Panc1 (cell line): ENCODE data around the gene SMIM5. TPM values are rescaled to one million over a fixed set of nuclear protein-coding genes. Genes with fewer than 3 reads are reported as not detected.

Experiments
- ATAC-seq: fragments of 200-7000 bp; cut with Tn5 transposase; 2 replicates; pipeline ENCODE4 v1.9.1; 2020; ENCODE audit warnings: mild to moderate bottlenecking, moderate library complexity
- BruUV-seq: library from RNA; stranded (reverse); fragments of 400-500 nt; replicated peaks from 2 replicates; lab custom pipeline; 2021; lab: Mats Ljungman, UMichigan
- CTCF ChIA-PET: fragments of 300-600 bp; sonication (Branson Sonifier 250); formaldehyde crosslinking; loops from one replicate; lab custom pipeline; 2022; ENCODE audit warnings: antibody characterized with exemption; lab: Charles Lee
- POLR2A ChIA-PET: fragments of 300-600 bp; sonication (Branson Sonifier 250); formaldehyde crosslinking; loops from one replicate; lab custom pipeline; 2022; ENCODE audit warnings: antibody characterized with exemption; lab: Charles Lee
- DNase-seq: peaks from one replicate; pipeline ENCODE4 v3.0.0-alpha.2; 2010; ENCODE audit warnings: low read depth, low spot score
- H3K27ac ChIP-seq: 2 replicates; pipeline ENCODE4 v1.5.1; 2011; ENCODE audit warnings: mild to moderate bottlenecking, low read length, inconsistent platforms
- H3K27me3 ChIP-seq: fragments of 200-500 bp; sonication (Bioruptor generic); 2 replicates; pipeline ENCODE4 v1.6.0; 2014; ENCODE audit warnings: low read length, inconsistent platforms; ENCODE audit not compliant: control insufficient read depth, insufficient read depth
- H3K36me3 ChIP-seq: fragments of 200-500 bp; sonication (Bioruptor generic); 2 replicates; pipeline ENCODE4 v1.5.1; 2014; ENCODE audit warnings: inconsistent platforms, mild to moderate bottlenecking, low read length, moderate library complexity; ENCODE audit not compliant: control insufficient read depth, insufficient read depth
- H3K4me1 ChIP-seq: 2 replicates; pipeline ENCODE4 v1.5.1; 2011; ENCODE audit warnings: inconsistent platforms, mild to moderate bottlenecking, low read length, moderate library complexity; ENCODE audit not compliant: control insufficient read depth, insufficient read depth
- H3K4me3 ChIP-seq, 2 experiments: 2 replicates each; pipeline ENCODE4 v1.5.1; 2011 to 2012; ENCODE audit warnings: low read depth in 2 of 2, low read length in 2 of 2, mild to moderate bottlenecking in 2 of 2, inconsistent platforms in 1 of 2, moderate library complexity in 1 of 2
- H3K9me3 ChIP-seq: fragments of 200-500 bp; sonication (Bioruptor generic); 2 replicates; pipeline ENCODE4 v1.5.1; 2014; ENCODE audit warnings: low read depth, mild to moderate bottlenecking, inconsistent platforms, low read length, moderate library complexity; ENCODE audit not compliant: control insufficient read depth, insufficient read depth
- POLR2AphosphoS5 ChIP-seq: IDR thresholded peaks from 2 replicates; pipeline ENCODE4 v1.6.1; 2012; ENCODE audit warnings: mild to moderate bottlenecking, low read depth, low read length, moderate library complexity
- SIN3A ChIP-seq: IDR thresholded peaks from 2 replicates; pipeline ENCODE4 v1.6.1; 2012; ENCODE audit warnings: low read depth, mild to moderate bottlenecking, low read length, moderate library complexity, borderline replicate concordance; ENCODE audit not compliant: insufficient read depth
- TCF7L2 ChIP-seq: IDR thresholded peaks from 2 replicates; pipeline ENCODE4 v1.6.1; 2011; ENCODE audit warnings: mild to moderate bottlenecking, low read depth, low read length, inconsistent platforms
- in situ Hi-C: cut with HindIII; loops from 2 replicates; pipeline ENCODE4 v1.10.0; 2016; ENCODE audit warnings: low sequenced_read_pairs, low pct_unique_long_range_greater_than_20kb
- intact Hi-C: fragments of 100-400 bp; cut with micrococcal nuclease; formaldehyde crosslinking; loops from one replicate; pipeline ENCODE4 v1.10.0; 2022; ENCODE audit not compliant: unreplicated experiment
- total RNA-seq: library from RNA; stranded (reverse); gene quantifications from one replicate; pipeline ENCODE4 v1.2.1, GENCODE V29; 2021; ENCODE audit not compliant: unreplicated experiment
- TF ChIP-seq, protein P1 (sequence below): fragments of 450-650 bp; IDR thresholded peaks from 2 replicates; pipeline ENCODE4 v1.5.1; 2017; ENCODE audit warnings: mild to moderate bottlenecking
- TF ChIP-seq, protein P2 (sequence below), 2 experiments: IDR thresholded peaks; 2 replicates each; pipeline ENCODE4 v1.6.1; 2011 to 2012; ENCODE audit warnings: low read depth in 2 of 2, control low read depth in 1 of 2, low read length in 1 of 2, mild to moderate bottlenecking in 1 of 2, moderate library complexity in 1 of 2; ENCODE audit not compliant: insufficient read depth in 1 of 2

Gene SMIM5
- total RNA-seq, 1 experiment from 2014 or later: 0.10 TPM

- no peak overlapping the region for H3K27ac ChIP-seq
- no peaks in the 10 kb centered on the region for H3K27me3 ChIP-seq
- ChIA-PET CTCF (interaction anchor here (0.6 to 0.7 kb wide), 2 partner anchors 33 to 286 kb away, joined by 5 to 11 read pairs; no protein-coding TSS in a partner anchor), POLR2A (no interaction called here)
- BruUV-seq: no TSS peak
- no peaks in the 10 kb centered on the region for H3K9me3 ChIP-seq
- no peaks in the 10 kb centered on the region for H3K4me1 ChIP-seq
- no peak for DNase-seq
- in situ Hi-C loops: no loop called here
- no peak overlapping the region for H3K4me3 ChIP-seq
- ATAC-seq: no peak
- intact Hi-C loops: no loop called here
- no peaks in the 10 kb centered on the region for H3K36me3 ChIP-seq
- TF ChIP-seq SIN3A (no peak), TCF7L2 (no peak)
- TF ChIP-seq, protein P1, sequence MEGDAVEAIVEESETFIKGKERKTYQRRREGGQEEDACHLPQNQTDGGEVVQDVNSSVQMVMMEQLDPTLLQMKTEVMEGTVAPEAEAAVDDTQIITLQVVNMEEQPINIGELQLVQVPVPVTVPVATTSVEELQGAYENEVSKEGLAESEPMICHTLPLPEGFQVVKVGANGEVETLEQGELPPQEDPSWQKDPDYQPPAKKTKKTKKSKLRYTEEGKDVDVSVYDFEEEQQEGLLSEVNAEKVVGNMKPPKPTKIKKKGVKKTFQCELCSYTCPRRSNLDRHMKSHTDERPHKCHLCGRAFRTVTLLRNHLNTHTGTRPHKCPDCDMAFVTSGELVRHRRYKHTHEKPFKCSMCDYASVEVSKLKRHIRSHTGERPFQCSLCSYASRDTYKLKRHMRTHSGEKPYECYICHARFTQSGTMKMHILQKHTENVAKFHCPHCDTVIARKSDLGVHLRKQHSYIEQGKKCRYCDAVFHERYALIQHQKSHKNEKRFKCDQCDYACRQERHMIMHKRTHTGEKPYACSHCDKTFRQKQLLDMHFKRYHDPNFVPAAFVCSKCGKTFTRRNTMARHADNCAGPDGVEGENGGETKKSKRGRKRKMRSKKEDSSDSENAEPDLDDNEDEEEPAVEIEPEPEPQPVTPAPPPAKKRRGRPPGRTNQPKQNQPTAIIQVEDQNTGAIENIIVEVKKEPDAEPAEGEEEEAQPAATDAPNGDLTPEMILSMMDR: no peak
These were observed 6.1 kb upstream of the SMIM5 start for GRCh38 chr17:75627094-75627493.

- DNase-seq (no peak), ATAC-seq (no peak)
- H3K27me3 ChIP-seq: no peaks in the 10 kb centered on the region
- no TSS peak for BruUV-seq
- H3K27ac ChIP-seq: no peak overlapping the region
- CTCF ChIA-PET: interaction anchor here (0.6 to 0.7 kb wide), 4 partner anchors 28 to 151 kb away, joined by 4 to 7 read pairs (median 5); no protein-coding TSS in a partner anchor
- intact Hi-C loops (no loop called here), in situ Hi-C loops (no loop called here)
- no peak overlapping the region for H3K4me3 ChIP-seq
- no peak for TF ChIP-seq SIN3A
- TF ChIP-seq TCF7L2: no peak
- TF ChIP-seq POLR2AphosphoS5: no peak
- TF ChIP-seq, protein P2, sequence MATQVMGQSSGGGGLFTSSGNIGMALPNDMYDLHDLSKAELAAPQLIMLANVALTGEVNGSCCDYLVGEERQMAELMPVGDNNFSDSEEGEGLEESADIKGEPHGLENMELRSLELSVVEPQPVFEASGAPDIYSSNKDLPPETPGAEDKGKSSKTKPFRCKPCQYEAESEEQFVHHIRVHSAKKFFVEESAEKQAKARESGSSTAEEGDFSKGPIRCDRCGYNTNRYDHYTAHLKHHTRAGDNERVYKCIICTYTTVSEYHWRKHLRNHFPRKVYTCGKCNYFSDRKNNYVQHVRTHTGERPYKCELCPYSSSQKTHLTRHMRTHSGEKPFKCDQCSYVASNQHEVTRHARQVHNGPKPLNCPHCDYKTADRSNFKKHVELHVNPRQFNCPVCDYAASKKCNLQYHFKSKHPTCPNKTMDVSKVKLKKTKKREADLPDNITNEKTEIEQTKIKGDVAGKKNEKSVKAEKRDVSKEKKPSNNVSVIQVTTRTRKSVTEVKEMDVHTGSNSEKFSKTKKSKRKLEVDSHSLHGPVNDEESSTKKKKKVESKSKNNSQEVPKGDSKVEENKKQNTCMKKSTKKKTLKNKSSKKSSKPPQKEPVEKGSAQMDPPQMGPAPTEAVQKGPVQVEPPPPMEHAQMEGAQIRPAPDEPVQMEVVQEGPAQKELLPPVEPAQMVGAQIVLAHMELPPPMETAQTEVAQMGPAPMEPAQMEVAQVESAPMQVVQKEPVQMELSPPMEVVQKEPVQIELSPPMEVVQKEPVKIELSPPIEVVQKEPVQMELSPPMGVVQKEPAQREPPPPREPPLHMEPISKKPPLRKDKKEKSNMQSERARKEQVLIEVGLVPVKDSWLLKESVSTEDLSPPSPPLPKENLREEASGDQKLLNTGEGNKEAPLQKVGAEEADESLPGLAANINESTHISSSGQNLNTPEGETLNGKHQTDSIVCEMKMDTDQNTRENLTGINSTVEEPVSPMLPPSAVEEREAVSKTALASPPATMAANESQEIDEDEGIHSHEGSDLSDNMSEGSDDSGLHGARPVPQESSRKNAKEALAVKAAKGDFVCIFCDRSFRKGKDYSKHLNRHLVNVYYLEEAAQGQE (IDR thresholded peaks at IDR 0.05; ENCODE audit: insufficient read depth in 1 of 2, low read depth in 2 of 2, low read length in 1 of 2): no peak
- TF ChIP-seq, protein P1: no peak
- H3K4me1 ChIP-seq: peaks cover 9% of the 10 kb centered on the region
- POLR2A ChIA-PET: no interaction called here
- H3K9me3 ChIP-seq: no peaks in the 10 kb centered on the region
- no peaks in the 10 kb centered on the region for H3K36me3 ChIP-seq
These were observed 4.8 kb upstream of the SMIM5 start for GRCh38 chr17:75628425-75628824.
